Neutrophil (primary cell): ENCODE data around the gene KIF26B.

ENCODE experiments used
- H3K27ac ChIP-seq: fragments of 200-600 bp; sonication (generic); 2 replicates; pipeline ENCODE4 v1.5.1; 2016; ENCODE audit warnings: mild to moderate bottlenecking, moderate library complexity
- H3K27me3 ChIP-seq: fragments of 200-600 bp; sonication (generic); 2 replicates; pipeline ENCODE4 v1.6.0; 2016; ENCODE audit warnings: mild to moderate bottlenecking
- H3K36me3 ChIP-seq: fragments of 200-600 bp; sonication (generic); 2 replicates; pipeline ENCODE4 v1.5.1; 2017
- H3K4me1 ChIP-seq, 2 experiments: fragments of 200-600 bp in 1 of 2; sonication (generic) in 1 of 2; 1 replicate in 1 of 2; 2 replicates in 1 of 2; pipeline versions ENCODE4 v1.5.1 to v1.6.1; 2013 to 2016; ENCODE audit warnings: low read depth in 1 of 2, low read length in 1 of 2, mild to moderate bottlenecking in 1 of 2, moderate library complexity in 1 of 2; ENCODE audit not compliant: control insufficient read depth in 1 of 2, insufficient read depth in 1 of 2
- H3K4me3 ChIP-seq, 2 experiments: fragments of 200-600 bp in 1 of 2; sonication (generic) in 1 of 2; 1 replicate in 1 of 2; 2 replicates in 1 of 2; pipeline ENCODE4 v1.5.1; 2013 to 2016; ENCODE audit warnings: low read depth in 1 of 2, low read length in 1 of 2, mild to moderate bottlenecking in 1 of 2, moderate library complexity in 1 of 2
- H3K9me3 ChIP-seq: fragments of 200-600 bp; sonication (generic); 2 replicates; pipeline ENCODE4 v1.5.1; 2016
- CTCF ChIP-seq: fragments of 200-600 bp; sonication (generic); IDR thresholded peaks from 2 replicates; pipeline ENCODE4 v1.5.1; 2016; ENCODE audit warnings: antibody characterized with exemption

The KIF26B gene

DNA sequence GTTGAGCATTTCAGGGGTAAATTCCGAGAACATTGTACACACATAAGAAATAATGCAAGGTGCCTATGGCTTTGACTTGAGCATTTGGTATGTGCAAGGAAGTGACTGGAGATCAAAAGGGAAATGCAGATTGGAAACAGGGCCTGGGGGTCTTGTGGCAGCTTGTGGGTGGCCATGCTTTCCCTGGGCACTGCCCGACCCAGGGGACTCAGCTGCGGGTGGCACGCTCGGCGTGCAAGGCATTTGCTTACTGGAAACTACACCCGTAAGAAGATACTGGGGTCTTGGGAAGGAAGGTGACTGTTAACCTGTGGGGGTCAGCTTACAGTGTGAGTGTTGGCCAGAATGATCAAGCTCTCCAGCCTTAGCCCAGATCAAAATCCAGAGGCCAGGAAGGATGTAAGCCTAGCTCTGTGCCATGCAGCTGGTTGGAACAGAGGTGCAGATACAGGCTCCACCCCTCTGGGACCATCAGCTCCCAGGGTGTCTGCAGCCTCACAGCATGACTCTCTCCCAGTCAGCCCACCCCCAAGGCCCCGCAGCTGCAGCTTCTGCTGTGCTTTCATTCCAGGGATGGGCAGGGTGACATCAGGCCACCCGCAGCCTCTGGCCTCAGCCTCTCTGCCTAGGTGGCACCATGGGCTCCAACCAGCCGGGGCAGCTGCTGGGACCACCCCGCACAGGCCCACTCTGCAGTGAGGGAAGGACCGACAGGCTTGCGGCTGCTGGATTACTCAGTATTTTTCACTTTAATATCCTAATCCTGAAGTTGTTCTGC is 55.1 kb downstream of the KIF26B start:
- no peak overlapping the region for H3K27ac ChIP-seq
- H3K4me3 ChIP-seq, result no peak overlapping the region
- H3K36me3 ChIP-seq, result no peaks in the 10 kb centered on the region
- TF ChIP-seq CTCF, result no peak
- H3K9me3 ChIP-seq, result peaks cover 6% of the 10 kb centered on the region
- H3K27me3 ChIP-seq, result no peaks in the 10 kb centered on the region
- H3K4me1 ChIP-seq, result no peaks in the 10 kb centered on the region

DNA sequence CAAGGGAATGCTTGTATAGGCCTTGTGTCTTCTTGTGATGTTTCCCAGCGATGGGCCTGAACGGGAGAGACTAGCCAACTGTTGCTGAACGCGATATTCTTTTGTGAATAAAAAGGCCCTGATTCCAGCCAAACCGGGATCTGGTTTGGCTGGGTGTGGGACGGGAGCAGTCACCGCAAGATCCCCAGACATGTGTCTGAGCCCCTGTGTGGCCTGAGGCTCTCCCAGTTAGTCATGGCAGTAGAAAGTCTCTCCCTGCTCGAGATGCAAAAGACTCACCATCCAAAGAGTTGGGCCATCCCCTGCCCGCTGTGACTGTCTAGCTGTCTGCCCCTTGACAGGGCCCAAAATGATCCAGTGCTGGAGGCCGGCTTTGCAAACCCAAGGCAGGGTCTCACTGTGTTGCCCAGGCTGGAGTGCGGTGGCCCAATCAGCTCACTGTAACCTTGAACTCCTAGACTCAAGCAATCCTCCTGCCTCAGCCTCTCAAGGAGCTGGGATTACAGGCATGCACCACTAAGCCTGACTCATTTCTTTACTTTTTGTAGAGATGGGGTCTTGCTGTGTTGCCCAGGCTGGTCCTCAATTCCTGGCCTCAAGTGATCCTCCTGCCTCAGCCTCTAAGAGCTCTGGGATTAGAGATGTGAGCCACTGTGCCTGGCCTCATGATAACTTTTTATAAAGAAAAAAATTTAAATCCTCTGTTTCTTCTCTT is 56.4 kb downstream of the KIF26B start:
- peaks cover 6% of the 10 kb centered on the region for H3K9me3 ChIP-seq
- no peaks in the 10 kb centered on the region for H3K4me1 ChIP-seq
- no peaks in the 10 kb centered on the region for H3K27me3 ChIP-seq
- H3K36me3 ChIP-seq, result no peaks in the 10 kb centered on the region
- no peak overlapping the region for H3K27ac ChIP-seq
- H3K4me3 ChIP-seq, result no peak overlapping the region
- no peak for TF ChIP-seq CTCF

DNA sequence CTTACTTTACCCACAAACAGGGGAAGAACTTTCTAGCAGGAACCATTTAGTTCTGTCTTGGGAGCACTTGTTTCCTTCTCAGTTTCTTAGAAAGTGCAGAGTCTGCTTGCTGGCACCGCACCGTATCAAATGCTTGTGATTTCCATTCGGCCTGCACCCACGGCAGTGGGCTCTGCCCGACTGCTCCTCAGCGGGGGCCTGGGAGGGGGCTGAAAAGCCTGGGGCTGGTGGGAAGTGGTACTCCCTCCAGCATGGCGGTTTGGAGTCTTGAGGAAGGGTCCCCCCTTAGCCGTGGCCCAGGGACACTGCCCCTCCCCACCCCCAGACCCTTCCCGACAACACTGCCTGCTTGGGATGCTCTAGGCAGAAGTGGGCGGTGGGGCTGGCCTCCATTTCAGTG is 57.0 kb downstream of the KIF26B start:
- H3K9me3 ChIP-seq, result peaks cover 6% of the 10 kb centered on the region
- TF ChIP-seq CTCF, result no peak
- H3K27ac ChIP-seq, result no peak overlapping the region
- no peak overlapping the region for H3K4me3 ChIP-seq
- H3K4me1 ChIP-seq, result no peaks in the 10 kb centered on the region
- no peaks in the 10 kb centered on the region for H3K36me3 ChIP-seq
- no peaks in the 10 kb centered on the region for H3K27me3 ChIP-seq

DNA sequence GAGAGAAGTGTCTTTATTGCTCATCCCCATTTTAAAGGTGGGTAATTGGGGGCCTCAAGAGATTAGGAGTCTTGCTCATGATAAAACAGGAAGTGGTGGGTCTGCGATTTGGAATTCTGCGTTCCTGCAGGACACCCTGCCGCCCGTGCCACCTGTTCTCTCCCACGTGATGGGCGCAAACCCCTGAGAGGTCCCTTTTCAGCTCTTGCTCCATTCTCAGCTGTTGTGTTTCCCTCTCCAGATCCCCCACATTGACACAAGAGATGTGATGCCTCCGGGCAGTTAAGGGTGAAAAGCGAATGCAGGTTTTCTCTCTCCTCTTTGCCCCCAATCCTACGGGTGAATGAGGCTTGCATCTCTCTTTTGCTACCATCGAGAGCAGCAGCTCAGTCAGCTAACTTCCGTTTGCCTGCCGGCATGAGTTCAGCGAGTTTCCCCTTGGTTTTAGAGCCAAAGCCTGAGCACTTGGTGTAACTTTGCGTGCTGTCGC is 57.5 kb downstream of the KIF26B start:
- no peak overlapping the region for H3K27ac ChIP-seq
- H3K4me1 ChIP-seq, result no peaks in the 10 kb centered on the region
- H3K9me3 ChIP-seq, result peaks cover 2% of the 10 kb centered on the region
- H3K27me3 ChIP-seq, result no peaks in the 10 kb centered on the region
- H3K4me3 ChIP-seq, result no peak overlapping the region
- no peak for TF ChIP-seq CTCF
- no peaks in the 10 kb centered on the region for H3K36me3 ChIP-seq

DNA sequence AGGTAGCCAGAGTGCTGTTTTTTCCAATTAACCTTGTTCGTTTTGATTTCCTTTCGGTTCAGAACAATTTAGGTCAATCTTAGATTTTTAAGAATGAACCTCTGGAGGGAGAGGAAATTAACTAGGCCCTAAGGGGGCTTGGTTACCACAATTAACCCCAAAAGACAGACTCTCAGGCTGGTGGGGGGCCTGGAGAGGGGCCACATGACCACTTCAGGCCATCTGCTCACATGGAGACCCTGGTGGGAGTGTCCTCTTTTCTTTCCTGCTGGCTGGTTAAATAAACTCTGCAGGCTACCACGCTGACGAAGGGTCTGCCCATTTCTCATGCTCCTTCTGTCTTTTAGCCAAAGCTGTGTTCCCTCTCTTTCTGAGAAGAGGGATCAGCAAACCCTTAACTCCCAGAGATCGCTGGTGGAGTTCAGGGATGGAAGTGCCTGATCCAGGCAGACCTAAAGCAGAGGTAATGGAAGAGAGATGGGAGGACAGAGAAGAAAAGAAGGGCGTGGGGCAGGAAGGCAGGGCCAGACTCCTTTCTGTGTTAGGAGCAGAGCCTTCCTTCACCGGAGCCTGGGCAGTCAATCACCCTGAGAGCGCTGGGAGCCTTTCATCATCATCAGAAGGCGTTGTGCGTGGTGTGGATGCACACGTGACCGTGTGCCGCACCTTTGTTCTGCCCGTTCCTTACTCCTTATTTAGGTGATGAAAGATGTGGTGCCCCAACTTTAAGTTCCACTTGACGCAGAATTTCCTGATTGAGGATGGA is 58.5 kb downstream of the KIF26B start:
- Histone ChIP-seq H3K27me3 (peaks cover 4% of the 10 kb centered on the region), H3K4me1 (no peaks in the 10 kb centered on the region), H3K36me3 (no peaks in the 10 kb centered on the region), H3K9me3 (no peaks in the 10 kb centered on the region), H3K27ac (no peak overlapping the region), H3K4me3 (no peak overlapping the region)
- TF ChIP-seq CTCF, result no peak
